ENCODE results near the gene HELZ2.

DNA sequence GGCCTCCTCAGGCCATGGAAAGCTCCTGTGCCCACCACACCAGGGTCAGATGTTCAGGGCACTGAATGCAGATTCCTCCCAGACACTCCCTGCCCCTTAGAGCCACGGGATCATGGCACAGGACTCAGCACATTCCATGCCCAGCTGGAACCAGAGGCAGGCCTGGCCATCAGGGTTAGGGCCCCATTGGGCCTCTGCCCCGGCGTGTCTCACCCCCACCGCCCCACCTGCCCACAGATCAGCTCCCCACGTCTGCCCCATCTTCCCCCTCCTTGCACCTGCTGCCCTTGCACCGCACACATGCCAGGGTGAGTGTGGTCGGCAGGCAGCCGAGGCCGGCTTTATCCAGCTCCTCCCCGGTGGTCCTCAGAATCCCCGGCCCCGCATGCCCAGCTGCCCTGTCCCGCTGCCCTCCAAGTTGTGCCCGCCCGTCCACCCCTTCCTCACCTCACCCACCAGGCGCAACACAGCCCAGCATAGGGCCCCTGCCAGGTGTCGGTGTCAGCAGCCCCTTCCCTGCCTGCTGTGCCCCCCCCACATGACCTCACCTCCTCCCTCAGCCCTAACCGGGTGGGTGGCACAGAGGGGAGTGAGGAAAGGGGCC is 24.3 kb downstream of the HELZ2 start:
- TF ChIP-seq, protein P1, sequence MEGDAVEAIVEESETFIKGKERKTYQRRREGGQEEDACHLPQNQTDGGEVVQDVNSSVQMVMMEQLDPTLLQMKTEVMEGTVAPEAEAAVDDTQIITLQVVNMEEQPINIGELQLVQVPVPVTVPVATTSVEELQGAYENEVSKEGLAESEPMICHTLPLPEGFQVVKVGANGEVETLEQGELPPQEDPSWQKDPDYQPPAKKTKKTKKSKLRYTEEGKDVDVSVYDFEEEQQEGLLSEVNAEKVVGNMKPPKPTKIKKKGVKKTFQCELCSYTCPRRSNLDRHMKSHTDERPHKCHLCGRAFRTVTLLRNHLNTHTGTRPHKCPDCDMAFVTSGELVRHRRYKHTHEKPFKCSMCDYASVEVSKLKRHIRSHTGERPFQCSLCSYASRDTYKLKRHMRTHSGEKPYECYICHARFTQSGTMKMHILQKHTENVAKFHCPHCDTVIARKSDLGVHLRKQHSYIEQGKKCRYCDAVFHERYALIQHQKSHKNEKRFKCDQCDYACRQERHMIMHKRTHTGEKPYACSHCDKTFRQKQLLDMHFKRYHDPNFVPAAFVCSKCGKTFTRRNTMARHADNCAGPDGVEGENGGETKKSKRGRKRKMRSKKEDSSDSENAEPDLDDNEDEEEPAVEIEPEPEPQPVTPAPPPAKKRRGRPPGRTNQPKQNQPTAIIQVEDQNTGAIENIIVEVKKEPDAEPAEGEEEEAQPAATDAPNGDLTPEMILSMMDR (IDR thresholded peaks at IDR 0.05), result no peak
- TF ChIP-seq POLR2A (IDR thresholded peaks at IDR 0.05), result no peak

All from vagina (tissue), 2 donors.